B cell (primary cell): ENCODE data around the gene GCKR. TPM values are rescaled to one million over a fixed set of nuclear protein-coding genes. Genes with fewer than 3 reads are reported as not detected.

Experiments
- ATAC-seq: fragments of 200-7000 bp; cut with Tn5 transposase; one replicate; pipeline ENCODE4 v1.10.0; 2021; ENCODE audit warnings: low read depth, mild to moderate bottlenecking, moderate number of reproducible peaks, moderate library complexity
- CTCF ChIA-PET: fragments of 350-600 bp; sonication (Branson Sonifier 250); formaldehyde crosslinking; loops from one replicate; lab custom pipeline; 2021; ENCODE audit warnings: antibody characterized with exemption, inconsistent platforms; lab: Charles Lee
- POLR2A ChIA-PET: fragments of 350-600 bp; sonication (Branson Sonifier 250); formaldehyde crosslinking; loops from one replicate; lab custom pipeline; 2021; ENCODE audit warnings: antibody characterized with exemption; lab: Charles Lee
- DNase-seq: peaks from one replicate; pipeline ENCODE4 v3.0.0; 2013
- H2AFZ ChIP-seq: 2 replicates; pipeline ENCODE4 v1.6.1; 2012; ENCODE audit warnings: mild to moderate bottlenecking, low read depth, low read length; ENCODE audit not compliant: insufficient read depth, poor library complexity, severe bottlenecking
- H3K27ac ChIP-seq, 2 donors: 1 replicate in 1 of 2; 2 replicates in 1 of 2; pipeline ENCODE4 v1.5.1; 2012 to 2013; ENCODE audit warnings: low read length in 2 of 2, mild to moderate bottlenecking in 2 of 2, moderate library complexity in 1 of 2
- H3K27me3 ChIP-seq, 4 experiments: fragments of 200-600 bp in 1 of 4; sonication (generic) in 1 of 4; replicated peaks in 1 of 4; 1 replicate in 2 of 4; 2 replicates in 2 of 4; pipeline versions ENCODE4 v1.6.1 to v1.7.0; 2013 to 2016; ENCODE audit warnings: low read length in 3 of 4, mild to moderate bottlenecking in 2 of 4, mixed read lengths in 1 of 4, moderate library complexity in 1 of 4; ENCODE audit not compliant: insufficient read depth in 4 of 4, control insufficient read depth in 3 of 4; ENCODE audit errors: control extremely low read depth in 1 of 4
- H3K36me3 ChIP-seq, 2 experiments: replicated peaks in 1 of 2; 1 replicate in 1 of 2; 2 replicates in 1 of 2; pipeline versions ENCODE4 v1.6.1 to v1.7.1; 2013; ENCODE audit warnings: low read length in 1 of 2; ENCODE audit not compliant: insufficient read depth in 2 of 2, control insufficient read depth in 1 of 2; ENCODE audit errors: control extremely low read depth in 1 of 2, extremely low read depth in 1 of 2
- H3K4me1 ChIP-seq, 2 donors: fragments of 200-600 bp in 1 of 2; sonication (generic) in 1 of 2; 1 replicate in 1 of 2; 2 replicates in 1 of 2; pipeline versions ENCODE4 v1.5.1 to v1.6.1; 2013 to 2017; ENCODE audit warnings: low read length in 2 of 2; ENCODE audit not compliant: control insufficient read depth in 2 of 2, insufficient read depth in 2 of 2
- H3K4me2 ChIP-seq: replicated peaks from 2 replicates; pipeline ENCODE3; 2012; ENCODE audit warnings: mild to moderate bottlenecking, low read depth, low read length; ENCODE audit not compliant: poor library complexity, severe bottlenecking
- H3K4me3 ChIP-seq, 5 experiments: fragments of 200-600 bp in 1 of 5; sonication (generic) in 1 of 5; 1 replicate in 3 of 5; 2 replicates in 2 of 5; pipeline versions ENCODE4 v1.5.1 to v1.7.0; 2011 to 2016; ENCODE audit warnings: low read length in 4 of 5, mild to moderate bottlenecking in 4 of 5, low read depth in 2 of 5, control low read depth in 1 of 5, moderate library complexity in 1 of 5; ENCODE audit not compliant: insufficient read depth in 1 of 5; ENCODE audit errors: control extremely low read depth in 1 of 5, extremely low read depth in 1 of 5
- H3K79me2 ChIP-seq: fragments of 200-600 bp; sonication (generic); one replicate; pipeline ENCODE4 v1.6.0; 2016; ENCODE audit warnings: low read length; ENCODE audit not compliant: control insufficient read depth, insufficient read depth
- H3K9ac ChIP-seq: fragments of 200-600 bp; sonication (generic); 2 replicates; pipeline ENCODE4 v1.6.1; 2017; ENCODE audit warnings: mild to moderate bottlenecking, low read length, moderate library complexity
- H3K9me3 ChIP-seq, 3 donors: one replicate each; pipeline versions ENCODE4 v1.6.1 to v1.7.1; 2013; ENCODE audit warnings: low read length in 2 of 3; ENCODE audit not compliant: control insufficient read depth in 2 of 3, insufficient read depth in 1 of 3; ENCODE audit errors: control extremely low read depth in 1 of 3
- H4K20me1 ChIP-seq: 2 replicates; pipeline ENCODE4 v1.6.0; 2012; ENCODE audit warnings: mild to moderate bottlenecking, low read length; ENCODE audit not compliant: insufficient read depth, control insufficient read depth, poor library complexity, severe bottlenecking
- H3K27ac Mint-ChIP-seq: one replicate; pipeline ENCODE4 v1.8.0; 2021; ENCODE audit warnings: mixed read lengths
- H3K27me3 Mint-ChIP-seq: one replicate; pipeline ENCODE4 v1.8.0; 2021; ENCODE audit warnings: mixed read lengths
- H3K4me1 Mint-ChIP-seq: one replicate; pipeline ENCODE4 v1.8.0; 2021; ENCODE audit warnings: mixed read lengths
- H3K4me3 Mint-ChIP-seq: one replicate; pipeline ENCODE4 v1.8.0; 2021; ENCODE audit warnings: mixed read lengths
- H3K9me3 Mint-ChIP-seq: one replicate; pipeline ENCODE4 v1.8.0; 2022; ENCODE audit warnings: mixed read lengths; ENCODE audit not compliant: insufficient read depth
- EZH2 ChIP-seq: IDR thresholded peaks from 2 replicates; pipeline ENCODE4 v1.6.1; 2012; ENCODE audit warnings: borderline replicate concordance, low read depth, mild to moderate bottlenecking, moderate library complexity, low read length; ENCODE audit not compliant: insufficient read depth, poor library complexity, severe bottlenecking
- WGBS: methylation state at CpG from one replicate; pipeline ENCODE4 v1.1.5; 2013; ENCODE audit warnings: missing lambda C conversion rate; ENCODE audit not compliant: insufficient coverage; 5-methylcytosine and 5-hydroxymethylcytosine counted together
- intact Hi-C: fragments of 100-400 bp; cut with micrococcal nuclease; formaldehyde crosslinking; loops from one replicate; pipeline ENCODE4 v1.10.0; 2022
- polyA plus RNA-seq: library from polyadenylated mRNA; depleted of rRNA; stranded (reverse); fragments of >200 nt; gene quantifications from 2 replicates; pipeline ENCODE4 v1.2.3, GENCODE V29; 2012
- total RNA-seq, 2 donors: library from RNA; stranded (reverse); fragments of 120-200 nt in 1 of 2; gene quantifications; 1 replicate in 1 of 2; 2 replicates in 1 of 2; pipeline versions ENCODE4 v1.2.3 to v1.2.4, GENCODE V29; 2013 to 2022
- TF ChIP-seq, protein P1 (sequence below): fragments of 200-600 bp; IDR thresholded peaks from one replicate; pipeline ENCODE4 v1.8.0; 2022; ENCODE audit warnings: antibody characterized with exemption, mild to moderate bottlenecking

The GCKR gene
- total and polyA plus RNA-seq, 2 donors (not counting 1 experiment from before 2014, with no cell fraction given) = not detected

DNA sequence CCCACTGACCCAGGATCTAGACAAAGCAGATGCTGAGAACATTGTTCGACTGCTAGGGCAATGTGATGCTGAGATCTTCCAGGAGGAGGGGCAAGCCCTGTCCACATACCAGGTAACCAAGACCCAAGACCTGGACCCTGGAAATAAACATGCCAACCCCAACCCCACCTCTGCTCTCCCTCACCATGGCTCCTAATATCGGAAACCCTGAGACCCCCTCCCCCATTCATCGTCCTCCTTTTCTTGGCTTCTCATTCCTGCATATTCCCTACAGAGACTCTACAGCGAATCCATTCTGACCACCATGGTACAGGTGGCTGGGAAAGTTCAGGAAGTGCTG is 619 bp downstream of the GCKR start:
- Histone ChIP-seq H3K79me2 (no peaks in the 10 kb centered on the region), H4K20me1 (no peaks in the 10 kb centered on the region), H3K4me3 (no peak overlapping the region), H3K4me1 (peaks cover 10 to 18% of the 10 kb centered on the region in 2 donors), H3K27ac (no peak overlapping the region), H3K27me3 (peaks cover 0 to 58% (median 39%) of the 10 kb centered on the region in 4 experiments), H2AFZ (no peak overlapping the region), H3K4me2 (no peak overlapping the region), H3K9me3 (peaks cover 0 to 6% (median 0%) of the 10 kb centered on the region in 3 donors), H3K36me3 (no peaks in the 10 kb centered on the region), H3K9ac (no peak overlapping the region)
- TF ChIP-seq, protein P1, sequence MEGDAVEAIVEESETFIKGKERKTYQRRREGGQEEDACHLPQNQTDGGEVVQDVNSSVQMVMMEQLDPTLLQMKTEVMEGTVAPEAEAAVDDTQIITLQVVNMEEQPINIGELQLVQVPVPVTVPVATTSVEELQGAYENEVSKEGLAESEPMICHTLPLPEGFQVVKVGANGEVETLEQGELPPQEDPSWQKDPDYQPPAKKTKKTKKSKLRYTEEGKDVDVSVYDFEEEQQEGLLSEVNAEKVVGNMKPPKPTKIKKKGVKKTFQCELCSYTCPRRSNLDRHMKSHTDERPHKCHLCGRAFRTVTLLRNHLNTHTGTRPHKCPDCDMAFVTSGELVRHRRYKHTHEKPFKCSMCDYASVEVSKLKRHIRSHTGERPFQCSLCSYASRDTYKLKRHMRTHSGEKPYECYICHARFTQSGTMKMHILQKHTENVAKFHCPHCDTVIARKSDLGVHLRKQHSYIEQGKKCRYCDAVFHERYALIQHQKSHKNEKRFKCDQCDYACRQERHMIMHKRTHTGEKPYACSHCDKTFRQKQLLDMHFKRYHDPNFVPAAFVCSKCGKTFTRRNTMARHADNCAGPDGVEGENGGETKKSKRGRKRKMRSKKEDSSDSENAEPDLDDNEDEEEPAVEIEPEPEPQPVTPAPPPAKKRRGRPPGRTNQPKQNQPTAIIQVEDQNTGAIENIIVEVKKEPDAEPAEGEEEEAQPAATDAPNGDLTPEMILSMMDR = no peak
- TF ChIP-seq EZH2 = no peak
- H3K4me3 Mint-ChIP-seq = no peak overlapping the region
- no peak overlapping the region for H3K27ac Mint-ChIP-seq
- no peaks in the 10 kb centered on the region for H3K9me3 Mint-ChIP-seq
- DNase-seq (no peak), ATAC-seq (no peak)
- ChIA-PET CTCF (no interaction called here), POLR2A (no interaction called here)
- H3K27me3 Mint-ChIP-seq = peaks cover 61% of the 10 kb centered on the region
- peaks cover 10% of the 10 kb centered on the region for H3K4me1 Mint-ChIP-seq
- 90% methylated on average over 3 of the region's 4 CpGs for WGBS
- intact Hi-C loops = no loop called here

GRCh38 chr2:27498975-27499374 is 2.3 kb downstream of the GCKR start:
- H3K9ac ChIP-seq = no peak overlapping the region
- no peaks in the 10 kb centered on the region for H4K20me1 ChIP-seq
- no peak overlapping the region for H3K4me3 ChIP-seq
- Mint-ChIP-seq H3K4me3 (no peak overlapping the region), H3K27ac (no peak overlapping the region), H3K27me3 (peaks cover 53% of the 10 kb centered on the region), H3K9me3 (no peaks in the 10 kb centered on the region), H3K4me1 (peaks cover 7% of the 10 kb centered on the region)
- no peak for DNase-seq
- intact Hi-C loops = no loop called here
- CTCF ChIA-PET = no interaction called here
- POLR2A ChIA-PET = no interaction called here
- H3K9me3 ChIP-seq = peaks cover 0 to 6% (median 0%) of the 10 kb centered on the region in 3 donors
- no peak for ATAC-seq
- H3K27ac ChIP-seq = no peak overlapping the region
- H3K4me2 ChIP-seq = no peak overlapping the region
- H3K79me2 ChIP-seq = no peaks in the 10 kb centered on the region
- H3K4me1 ChIP-seq = peaks cover 10 to 18% of the 10 kb centered on the region in 2 donors
- WGBS = 80% methylated on average over 3 of the region's 3 CpGs
- H2AFZ ChIP-seq = no peak overlapping the region
- TF ChIP-seq, protein P1 = no peak
- TF ChIP-seq EZH2 = no peak
- peaks cover 0 to 46% (median 34%) of the 10 kb centered on the region in 4 experiments for H3K27me3 ChIP-seq
- no peaks in the 10 kb centered on the region for H3K36me3 ChIP-seq
